GM18868 (cell line): ENCODE results near the gene PCBP1.
"Not testable (repeated sequence)": the region's sequence is repeated elsewhere in the genome, so short reads cannot be mapped to it uniquely, and the experiment has no call there.

ENCODE experiments used
- ATAC-seq: cut with Tn5 transposase; IDR thresholded peaks from one replicate; pipeline ENCODE4 v1.9.1; 2021; ENCODE audit warnings: mild to moderate bottlenecking, moderate library complexity; ENCODE audit not compliant: unreplicated experiment

PCBP1 gene

DNA sequence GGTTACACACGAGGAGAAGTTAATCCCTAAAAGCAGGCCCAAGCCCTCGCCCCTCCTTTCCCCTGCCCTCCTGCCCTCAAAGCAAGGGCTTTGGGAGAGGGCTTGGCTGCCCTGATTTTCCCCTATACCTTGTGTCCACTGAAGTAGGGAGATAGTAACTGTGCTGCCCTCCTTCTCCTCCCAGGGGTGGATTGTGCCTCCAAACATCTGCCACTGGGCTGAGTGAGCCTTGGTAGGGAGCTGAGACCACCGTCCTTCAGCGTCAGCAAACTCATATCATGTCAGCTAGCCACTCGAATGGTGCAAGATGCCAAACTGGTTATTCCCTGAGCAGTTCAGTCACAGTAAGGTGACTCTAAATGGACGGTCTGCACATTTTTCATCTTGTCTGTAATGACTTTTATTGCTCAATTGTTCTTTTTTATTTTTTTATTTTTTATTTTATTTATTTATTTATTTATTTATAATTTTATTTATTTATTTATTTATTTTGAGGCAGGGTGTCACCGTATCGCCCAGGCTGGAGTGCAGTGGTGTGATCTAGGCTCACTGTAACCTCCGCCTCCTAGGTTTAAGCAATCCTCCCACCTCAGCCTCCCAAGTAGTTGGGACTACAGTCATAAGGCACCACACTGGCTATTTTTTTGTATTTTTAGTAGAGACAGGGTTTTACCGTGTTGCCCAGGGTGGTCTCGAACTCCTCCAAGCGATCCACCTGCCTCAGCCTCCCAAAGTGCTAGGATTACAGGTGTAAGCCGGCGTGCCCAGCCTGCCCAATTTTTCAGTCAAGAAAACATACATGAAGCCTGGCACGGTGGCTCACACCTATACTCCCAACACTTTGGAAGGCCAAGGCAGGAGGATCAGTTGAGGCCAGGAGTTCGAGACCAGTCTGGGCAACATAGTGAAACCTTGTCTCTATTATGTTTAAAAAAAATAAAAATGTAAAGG lies 8.7 kb downstream of the PCBP1 start:
- no peak for ATAC-seq

DNA sequence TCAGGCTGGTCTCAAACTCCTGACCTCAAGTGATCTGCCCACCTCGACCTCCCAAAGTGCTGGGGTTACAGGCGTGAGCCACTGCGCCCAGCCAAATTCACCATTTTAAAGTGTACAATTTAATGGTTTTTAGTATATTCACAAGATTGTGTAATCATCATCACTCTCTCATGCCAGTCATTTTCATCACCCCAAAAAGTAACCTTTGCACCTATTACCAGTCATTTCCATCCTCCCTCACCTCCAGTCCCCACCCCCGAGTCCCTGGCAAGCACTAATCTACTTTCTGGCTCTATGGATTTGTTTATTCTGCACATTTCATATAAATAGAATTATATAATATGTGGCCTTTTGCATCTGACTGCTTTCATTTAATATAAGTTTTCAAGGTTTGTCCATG lies 10.8 kb downstream of the PCBP1 start:
- ATAC-seq, result no peak

DNA sequence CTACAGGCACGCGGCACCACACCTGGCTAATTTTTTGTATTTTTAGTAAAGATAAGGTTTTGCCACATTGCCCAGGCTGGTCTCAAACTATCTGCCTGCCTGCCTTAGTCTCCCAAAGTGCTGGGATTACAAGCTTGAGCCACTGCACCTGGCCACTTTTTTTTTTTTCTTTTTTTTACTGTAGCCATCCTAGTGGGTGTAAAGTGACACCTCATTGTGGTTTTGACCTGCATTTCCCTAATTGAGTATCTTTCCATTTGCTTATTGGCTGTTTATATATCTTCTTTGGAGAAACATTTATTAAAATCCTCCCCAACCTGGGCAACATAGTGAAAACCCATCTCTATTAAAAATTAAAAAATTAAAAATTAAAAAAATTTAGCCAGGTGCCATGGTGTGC lies 12.0 kb downstream of the PCBP1 start:
- no peak for ATAC-seq

DNA sequence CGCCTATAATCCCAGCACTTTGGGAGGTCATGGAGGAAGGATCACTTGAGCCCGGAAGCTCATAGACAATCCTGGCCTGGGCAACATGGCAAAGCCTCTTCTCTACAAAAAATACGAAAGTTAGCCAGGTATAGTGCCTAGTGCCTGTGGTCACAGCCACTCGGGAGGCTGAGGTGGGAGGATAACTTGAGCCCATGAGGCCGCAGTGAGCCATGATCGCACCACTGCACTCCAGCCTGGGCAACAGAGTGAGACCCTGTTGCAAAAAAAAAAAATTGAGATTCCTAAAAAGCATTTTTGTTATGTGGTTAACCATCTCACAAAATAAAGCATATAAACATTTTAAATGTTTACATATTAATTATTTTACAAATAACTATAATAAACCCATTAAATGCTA lies 13.9 kb downstream of the PCBP1 start:
- ATAC-seq, result no peak

DNA sequence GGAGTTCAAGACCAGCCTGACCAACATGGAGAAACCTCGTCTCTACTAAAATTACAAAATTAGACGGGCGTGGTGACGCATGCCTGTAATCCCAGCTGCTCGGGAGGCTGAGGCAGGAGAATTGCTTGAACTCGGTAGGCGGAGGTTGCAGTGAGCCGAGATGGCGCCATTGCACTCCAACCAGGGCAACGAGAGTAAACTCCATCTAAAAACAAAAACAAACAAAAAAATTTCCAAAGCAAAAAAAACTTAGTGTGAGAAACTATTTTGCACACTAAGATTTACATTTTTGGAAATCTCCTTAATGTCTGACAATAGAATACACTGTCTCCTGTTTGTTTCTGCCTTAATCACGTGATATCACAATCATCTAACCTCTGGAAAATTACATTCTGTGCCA lies 14.4 kb downstream of the PCBP1 start:
- not testable (repeated sequence) for ATAC-seq

DNA sequence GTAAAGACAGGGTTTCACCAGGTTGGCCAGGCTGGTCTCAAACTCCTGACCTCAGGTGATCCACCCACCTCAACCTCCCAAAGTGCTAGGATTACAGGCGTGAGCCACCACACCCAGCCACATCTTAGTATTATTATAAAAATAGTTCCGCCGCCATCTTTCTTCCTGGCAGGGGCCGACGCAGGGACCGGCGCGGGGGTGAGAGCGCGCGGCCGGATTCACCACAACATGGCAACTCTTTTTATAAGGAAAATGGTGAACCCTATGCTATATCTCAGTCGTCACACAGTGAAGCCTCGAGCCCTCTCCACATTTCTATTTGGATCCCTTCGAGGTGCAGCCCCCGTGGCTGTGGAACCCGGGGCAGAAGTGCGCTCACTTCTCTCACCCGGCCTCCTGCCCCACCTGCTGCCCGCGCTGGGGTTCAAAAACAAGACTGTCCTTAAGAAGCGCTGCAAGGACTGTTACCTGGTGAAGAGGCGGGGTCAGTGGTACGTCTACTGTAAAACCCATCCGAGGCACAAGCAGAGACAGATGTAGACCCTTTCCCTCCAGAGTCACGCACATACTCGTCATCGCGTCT lies 15.1 kb downstream of the PCBP1 start:
- ATAC-seq, result not testable (repeated sequence)

DNA sequence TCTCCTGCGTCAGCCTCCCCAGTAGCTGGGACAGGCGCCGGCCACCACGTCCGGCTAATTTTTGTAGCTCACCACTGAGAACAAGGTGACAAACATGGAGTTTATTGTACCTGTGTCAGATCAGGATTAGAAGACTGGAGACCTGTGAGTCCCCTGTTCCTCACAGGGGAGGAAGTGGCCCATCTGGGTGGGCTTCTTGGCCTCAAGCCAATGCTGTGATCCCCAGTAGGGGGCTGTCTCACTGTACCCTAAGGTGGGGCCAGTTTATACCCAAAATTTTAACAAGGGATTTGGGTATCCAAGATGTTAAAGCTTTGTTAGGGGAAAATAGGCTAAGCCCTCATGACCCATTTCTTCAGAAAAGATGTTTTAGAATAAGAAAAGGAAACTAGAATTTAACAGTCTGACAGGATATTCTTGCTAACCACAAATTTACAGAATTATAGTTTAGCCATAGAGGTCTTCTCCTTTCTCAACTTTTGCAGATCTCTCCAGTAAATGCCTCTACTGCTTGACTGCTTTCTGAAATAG lies 16.3 kb downstream of the PCBP1 start:
- no peak for ATAC-seq

DNA sequence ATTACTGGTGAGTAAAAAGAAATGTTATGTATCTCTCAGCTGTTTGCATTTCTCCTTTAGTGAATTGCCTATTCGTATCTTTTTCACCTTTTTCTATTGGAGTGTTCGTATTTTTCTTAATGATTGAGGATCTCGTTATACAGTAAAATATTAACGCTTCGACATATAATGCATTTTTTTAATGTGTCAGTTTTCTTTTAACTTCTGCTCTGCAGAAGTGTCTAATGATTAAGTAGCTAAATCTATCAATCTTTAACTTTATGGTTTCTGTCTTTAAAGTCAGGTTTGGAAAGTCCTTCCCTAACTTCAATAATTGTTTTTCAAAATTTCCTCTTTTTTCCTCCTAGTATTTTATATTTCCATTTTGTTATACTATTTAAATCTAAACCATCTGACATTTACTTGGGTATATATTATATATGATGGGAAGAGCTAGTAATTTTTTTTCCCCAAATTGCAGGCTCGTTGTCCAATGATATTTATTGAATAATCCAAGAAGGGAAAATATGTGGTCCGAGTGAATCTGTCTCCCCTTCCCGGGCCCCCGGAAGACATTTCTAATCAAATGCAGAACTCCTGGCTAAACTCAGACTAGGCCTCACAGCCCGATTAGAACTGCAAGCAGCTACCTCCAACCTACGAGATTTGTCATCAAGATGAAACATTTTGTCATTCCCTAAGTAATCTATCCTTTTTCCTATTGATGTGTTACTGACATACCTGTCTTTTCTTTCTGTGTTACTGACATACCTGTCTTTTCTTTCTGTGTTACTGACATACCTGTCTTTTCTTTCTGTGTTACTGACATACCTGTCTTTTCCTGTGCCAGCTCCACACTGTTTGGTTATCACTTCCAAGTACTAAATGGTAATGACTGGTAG lies 17.2 kb downstream of the PCBP1 start:
- no peak for ATAC-seq

DNA sequence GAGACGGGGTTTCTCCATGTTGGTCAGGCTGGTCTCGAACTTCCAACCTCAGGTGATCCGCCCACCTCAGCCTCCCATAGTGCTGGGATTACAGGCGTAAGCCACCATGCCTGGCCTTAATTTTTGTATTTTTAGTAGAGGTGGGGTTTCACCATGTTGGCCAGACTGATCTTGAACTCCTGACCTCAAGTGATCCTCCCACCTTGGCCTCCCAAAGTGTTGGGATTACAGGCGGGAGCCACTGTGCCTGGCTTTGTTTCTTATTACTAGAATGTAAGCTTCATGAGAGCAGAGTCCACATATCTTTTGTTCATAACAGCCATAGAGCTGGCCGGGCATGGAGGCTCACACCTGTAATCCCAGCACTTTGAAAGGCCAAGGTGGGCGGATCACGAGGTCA lies 18.9 kb downstream of the PCBP1 start:
- ATAC-seq, result not testable (repeated sequence)

DNA sequence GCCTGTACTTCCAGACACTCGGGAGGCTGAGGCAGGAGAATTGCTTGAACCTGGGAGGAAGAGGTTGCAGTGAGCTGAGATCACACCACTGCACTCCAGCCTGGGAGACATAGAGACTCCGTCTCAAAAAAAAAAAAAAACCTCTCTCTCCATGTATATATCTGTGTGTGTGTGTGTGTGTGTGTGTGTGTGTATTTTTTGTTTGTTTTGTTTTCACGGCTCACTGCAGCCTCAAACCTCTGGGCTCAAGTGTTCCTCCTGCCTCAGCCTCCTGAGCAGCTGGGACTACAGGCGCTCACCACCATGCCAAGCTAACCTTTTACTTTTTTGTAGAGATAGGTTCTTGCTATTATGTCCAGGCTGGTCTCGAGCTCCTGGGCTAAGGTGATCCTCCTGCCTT lies 23.1 kb downstream of the PCBP1 start:
- not testable (repeated sequence) for ATAC-seq

DNA sequence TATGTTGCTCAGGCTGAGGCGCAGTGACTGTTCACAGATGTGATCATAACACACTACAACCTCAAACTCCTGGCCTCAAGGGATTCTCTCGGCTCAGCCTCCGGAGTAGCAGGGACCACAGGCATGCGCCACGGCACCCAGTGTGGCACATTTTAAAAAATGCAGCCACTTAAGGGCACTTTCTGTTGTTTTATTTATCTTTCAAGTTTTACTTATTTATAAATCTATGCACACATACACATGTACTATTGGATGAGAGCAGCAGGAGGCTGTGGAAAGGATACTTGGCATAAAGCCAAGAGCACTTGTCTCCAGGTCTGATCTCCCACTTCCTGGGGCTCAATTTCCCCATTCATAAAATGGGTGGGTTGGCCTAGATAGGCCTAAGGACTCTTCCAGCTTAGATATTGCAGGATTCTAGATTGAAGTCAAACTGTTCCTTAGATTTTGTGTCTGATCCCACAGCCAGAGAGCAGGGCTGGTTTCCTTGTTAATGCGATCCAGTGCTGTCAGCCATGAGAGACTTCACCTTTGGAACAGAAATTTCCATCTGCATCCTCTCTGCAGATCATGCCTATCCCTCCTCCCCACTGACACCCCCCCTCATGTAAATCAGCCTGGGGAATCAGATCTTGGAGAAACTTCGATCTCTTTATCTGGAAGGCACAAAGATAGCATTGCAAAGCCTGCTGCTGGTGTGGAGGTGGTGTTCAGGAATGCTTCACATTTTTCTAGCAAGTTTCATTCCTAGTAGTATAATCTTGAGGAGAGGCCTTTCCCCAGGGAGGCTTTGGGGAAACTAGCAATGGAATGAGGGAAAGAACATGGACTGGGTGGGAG lies 24.7 kb downstream of the PCBP1 start:
- ATAC-seq, result no peak

DNA sequence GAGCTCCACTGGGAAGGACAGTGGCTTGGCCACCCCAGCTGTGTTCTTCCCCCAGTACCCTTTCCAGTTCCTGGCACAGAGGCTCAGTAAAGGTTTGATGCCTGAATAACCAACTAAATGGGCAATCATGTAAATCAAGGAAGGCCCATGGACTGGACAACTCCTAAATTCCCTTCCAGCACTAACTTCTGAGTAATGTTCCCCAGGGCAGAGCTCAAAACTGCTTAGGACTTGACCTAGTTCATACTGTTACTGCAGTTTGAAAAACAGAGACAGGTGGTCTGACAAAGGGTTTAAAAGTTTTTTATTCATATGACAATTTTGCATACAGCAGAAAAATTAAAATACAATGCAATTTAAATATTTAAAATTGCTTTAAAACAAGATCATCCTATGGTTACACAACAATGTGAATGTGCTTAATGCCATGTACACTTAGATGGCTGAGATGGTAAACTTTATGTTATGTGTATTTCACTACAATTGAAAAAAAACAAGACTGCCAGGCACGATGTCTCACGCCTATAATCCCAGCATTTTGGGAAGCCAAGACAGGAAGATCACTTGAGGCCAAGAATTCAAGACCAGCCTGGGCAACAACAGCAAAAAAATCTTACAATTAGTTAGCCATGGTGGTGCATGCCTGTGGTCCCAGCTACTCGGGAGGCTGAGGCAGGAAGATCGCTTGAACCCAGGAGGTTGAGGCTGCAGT lies 26.2 kb downstream of the PCBP1 start:
- no peak for ATAC-seq

DNA sequence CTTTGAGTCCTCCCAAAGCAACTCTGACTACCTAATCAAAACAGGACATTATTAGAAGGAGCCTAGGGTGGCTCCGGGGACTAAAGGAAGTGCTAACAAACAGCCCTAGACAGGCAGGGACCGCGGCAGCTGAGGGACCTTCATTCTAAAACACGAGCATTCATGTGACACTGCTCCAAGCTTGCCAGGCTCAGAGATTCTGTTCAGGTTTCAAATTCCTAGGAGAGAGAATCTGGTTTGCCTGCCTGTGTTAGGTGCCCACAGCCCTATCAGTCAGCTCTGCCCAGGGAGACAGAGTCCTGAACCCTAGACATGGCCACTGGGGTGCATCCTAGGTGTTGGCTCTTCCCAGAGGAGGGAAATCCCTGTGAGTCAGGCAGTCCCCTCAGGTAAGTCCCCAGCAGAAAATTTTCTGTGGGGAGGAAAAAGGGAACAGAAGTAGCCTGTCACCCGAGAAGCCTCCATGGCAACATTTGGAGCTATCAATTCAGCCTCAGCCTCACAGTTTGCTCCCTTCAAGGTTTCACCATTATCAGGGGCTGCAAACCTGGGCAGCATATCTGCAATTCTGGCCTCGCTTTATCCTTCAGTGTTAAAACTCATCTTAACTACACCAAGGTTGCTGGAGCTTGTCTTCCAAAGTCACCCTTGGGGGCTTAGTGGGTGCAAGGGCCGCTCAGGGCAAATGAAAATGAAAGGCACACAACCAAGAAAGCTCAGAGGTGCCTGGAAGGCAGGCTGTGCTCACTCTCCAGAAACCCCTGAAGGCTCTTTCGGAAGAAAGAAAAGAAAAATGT lies 28.6 kb downstream of the PCBP1 start:
- ATAC-seq, result peak; percentile 56

DNA sequence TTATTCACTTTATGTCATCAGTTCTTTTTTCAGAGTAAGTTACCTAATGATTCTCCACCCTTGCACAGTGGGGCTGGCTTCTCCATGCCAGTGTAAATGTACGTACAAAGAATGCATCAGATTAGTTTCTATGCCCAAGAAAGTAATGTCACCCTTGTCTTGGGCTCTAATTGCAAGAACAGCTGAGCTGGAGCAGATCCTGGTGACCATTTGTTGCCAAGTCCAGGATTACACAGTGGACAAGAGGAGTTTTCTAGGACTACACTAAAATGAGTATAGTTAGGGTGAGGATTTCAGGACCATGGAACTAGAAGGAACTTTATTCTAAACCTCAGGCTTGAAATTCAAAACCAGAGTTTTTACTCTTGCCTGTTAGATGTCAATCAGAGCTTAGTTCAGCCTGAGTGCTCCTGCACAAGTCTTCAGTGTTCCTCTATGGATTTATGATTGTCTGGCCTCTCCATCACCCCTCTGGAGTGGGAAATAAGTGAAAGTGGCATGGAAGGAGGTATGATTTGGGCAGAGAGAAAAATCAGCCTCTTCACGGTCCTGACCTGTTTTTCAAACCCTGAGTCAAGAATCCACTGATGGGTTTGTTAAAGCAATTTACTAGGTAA lies 29.8 kb downstream of the PCBP1 start:
- no peak for ATAC-seq

DNA sequence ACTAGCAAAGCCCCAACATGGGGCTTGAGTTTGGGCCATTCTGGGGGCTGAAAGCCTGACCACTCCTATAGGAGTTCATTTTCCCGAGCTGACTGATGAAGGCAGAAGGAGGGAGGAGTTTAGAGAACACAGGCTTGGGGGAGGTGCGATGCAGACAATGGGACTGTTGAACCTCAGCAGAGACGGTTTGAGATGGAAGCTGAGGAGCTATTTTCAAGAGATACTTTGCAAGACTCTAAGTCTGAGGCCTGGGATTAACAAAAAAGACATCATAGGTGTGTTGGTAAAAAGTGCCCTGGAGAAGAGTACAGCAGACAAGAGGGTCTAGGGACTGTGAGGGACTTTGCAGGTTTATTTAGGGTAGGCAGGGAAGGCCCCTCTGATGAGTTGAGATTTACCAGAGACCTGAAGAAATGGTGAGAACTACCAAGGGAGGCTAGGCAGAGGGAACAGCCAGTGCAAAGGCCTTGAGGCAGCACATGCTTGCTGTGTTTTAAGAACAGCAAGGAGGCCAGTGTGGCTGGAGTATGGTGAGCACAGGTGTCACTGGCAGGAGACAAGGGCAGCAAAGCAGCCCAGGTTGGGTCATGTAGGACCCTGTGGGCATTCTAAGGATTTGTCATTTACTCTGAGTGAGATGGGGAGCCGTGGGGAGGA lies 31.6 kb downstream of the PCBP1 start:
- ATAC-seq, result no peak

DNA sequence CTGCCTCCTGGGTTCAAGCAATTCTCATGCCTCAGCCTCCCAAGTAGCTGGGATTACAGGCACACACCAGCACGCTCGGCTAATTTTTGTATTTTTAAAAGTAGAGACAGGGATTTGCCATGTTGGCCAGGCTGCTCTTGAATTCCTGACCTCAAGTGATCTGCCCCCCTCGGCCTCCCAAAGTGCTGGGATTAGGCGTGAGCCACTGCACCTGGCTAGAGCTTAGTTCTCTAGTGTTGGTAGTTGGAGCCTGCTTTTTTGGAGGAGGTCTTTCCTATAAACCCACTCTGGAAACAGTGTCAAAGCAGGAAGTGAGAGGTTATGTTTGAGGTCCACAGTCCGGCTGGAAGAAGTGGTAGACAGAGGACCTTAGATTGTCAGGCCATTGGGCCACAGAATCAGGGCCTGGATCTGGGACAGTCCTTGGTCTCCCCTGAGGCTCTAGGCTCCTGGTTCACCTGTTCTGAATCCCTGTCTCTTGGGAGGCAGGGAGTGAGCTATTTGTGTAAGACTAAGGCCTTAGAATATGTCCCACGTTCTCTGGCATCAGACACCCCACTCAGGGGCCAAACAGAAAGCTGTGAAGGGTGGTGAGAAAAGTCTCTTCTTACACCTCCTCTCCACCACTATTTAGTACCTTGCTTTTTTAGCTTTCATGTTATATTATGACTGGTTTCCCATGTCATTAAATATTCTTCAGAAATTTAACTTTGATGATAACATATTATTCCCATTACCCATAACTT lies 34.5 kb downstream of the PCBP1 start:
- ATAC-seq, result no peak

DNA sequence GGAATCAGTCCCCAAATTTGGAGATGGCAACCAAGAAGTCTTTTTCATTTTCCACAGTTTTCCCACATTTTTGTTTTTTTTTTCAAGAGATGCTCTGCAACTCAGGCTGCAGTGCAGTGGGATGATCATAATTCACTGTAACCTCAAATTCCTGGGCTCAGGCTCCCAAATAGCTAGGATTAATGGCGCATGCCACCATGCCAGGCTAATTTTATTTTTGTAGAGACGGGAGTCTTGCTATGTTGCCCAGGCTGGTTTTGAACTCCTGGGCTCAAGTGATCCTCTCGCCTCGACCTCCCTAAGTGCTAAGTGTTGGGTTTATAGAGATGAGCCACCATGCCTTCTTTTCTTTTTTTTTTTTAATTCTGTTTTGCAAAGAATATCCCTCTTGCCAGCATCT lies 35.2 kb downstream of the PCBP1 start:
- no peak for ATAC-seq
